Amniotic stem cell (primary cell): ENCODE data around the gene FAM81B.
A peak's percentile ranks its signal among the peaks of the same experiment; 100 is the strongest.

ENCODE experiments used
- DNase-seq: peaks from one replicate; lab custom pipeline; 2025; lab: John Stamatoyannopoulos, UW

The FAM81B gene

DNA sequence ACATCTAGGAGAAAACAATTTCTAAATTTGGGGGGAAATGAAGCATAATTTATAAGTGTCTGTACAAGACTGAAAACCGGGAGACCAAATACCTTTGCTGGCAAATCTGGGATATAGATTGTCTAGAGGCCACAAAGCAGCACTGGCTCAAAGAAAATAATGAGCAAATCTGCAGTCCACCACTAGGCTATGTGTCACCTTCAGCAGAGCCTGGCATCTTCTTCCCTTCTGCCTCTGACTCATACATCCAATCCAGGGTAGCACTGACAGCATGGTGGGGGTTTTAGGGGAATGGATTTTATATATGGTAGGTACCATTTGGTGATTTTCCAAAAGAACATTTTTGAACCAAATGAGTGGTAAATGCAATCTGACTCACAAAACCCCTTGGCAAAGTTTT is 12.8 kb downstream of the FAM81B start:
- no peak for DNase-seq

GRCh38 chr5:95406426-95407090 is 15.4 kb downstream of the FAM81B start:
- no peak for DNase-seq

GRCh38 chr5:95410279-95410678 is 19.1 kb downstream of the FAM81B start:
- DNase-seq = no peak

- no peak for DNase-seq
These were observed 20.3 kb downstream of the FAM81B start for GRCh38 chr5:95411474-95411873.

DNA sequence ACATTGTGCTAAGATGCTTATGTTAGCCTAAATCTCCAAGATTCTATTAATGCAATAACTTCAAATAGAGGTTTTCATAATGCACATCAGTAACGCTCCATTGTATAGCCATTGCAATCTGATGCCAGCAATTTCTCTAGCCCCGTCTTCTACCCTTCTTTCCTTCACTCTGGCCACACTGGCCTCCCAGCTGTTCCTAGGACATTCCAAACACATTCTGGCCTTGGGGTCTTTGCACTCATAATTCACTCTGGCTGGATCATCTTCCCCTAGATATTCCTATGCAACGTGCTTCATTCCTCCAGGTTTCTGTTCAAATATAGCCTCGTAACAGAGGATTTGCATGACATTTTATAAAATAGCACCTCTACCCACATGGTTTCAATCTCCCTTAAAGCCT is 23.3 kb downstream of the FAM81B start:
- no peak for DNase-seq

GRCh38 chr5:95417971-95418370 is 26.8 kb downstream of the FAM81B start:
- DNase-seq = no peak

- DNase-seq = no peak
These were observed 31.7 kb downstream of the FAM81B start for GRCh38 chr5:95422838-95423237.

GRCh38 chr5:95424016-95424415 is 32.9 kb downstream of the FAM81B start:
- no peak for DNase-seq

DNA sequence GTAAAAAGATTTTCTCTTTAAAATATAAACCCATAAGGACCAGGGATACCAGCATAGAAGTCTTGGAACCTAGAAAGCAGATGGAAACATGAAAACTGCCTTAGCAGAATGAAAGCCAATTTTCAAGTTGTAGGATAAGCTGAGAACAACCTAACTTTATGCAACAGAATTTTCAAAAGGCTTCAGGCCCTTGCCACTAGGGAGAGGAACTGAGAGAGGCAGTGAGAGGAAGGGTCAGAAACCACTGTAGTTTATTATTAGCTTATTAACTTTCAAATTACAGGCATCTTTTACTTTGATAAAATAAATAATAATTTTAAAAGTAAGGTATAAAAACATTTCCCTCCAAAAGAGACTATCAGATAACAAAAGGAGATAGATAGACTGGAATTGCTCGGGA is 33.4 kb downstream of the FAM81B start:
- DNase-seq = no peak

- no peak for DNase-seq
These were observed 35.1 kb downstream of the FAM81B start for GRCh38 chr5:95426227-95426626.

- DNase-seq = no peak
These were observed 41.6 kb downstream of the FAM81B start for GRCh38 chr5:95432779-95433178.

- no peak for DNase-seq
These were observed 48.8 kb downstream of the FAM81B start for GRCh38 chr5:95439801-95440493.

DNA sequence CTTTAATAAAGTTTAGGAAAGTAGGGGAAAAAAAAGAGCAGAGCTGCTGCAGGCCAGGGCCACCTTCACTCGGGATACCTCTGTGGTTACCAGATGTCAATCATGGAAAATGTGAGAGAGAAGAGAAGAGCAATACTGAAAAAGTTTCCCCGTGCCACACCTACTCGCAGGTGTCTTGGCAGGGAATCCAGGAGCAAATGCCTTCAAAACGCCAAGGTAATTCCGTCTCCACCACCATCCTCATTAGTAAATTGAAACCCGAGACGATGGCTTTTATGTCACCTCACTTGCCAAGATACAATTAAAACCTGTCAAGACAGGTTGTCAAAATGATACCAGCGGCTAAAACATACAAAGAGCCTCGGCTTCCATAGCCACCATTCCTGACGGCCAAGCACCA is 49.7 kb downstream of the FAM81B start:
- DNase-seq = no peak

DNA sequence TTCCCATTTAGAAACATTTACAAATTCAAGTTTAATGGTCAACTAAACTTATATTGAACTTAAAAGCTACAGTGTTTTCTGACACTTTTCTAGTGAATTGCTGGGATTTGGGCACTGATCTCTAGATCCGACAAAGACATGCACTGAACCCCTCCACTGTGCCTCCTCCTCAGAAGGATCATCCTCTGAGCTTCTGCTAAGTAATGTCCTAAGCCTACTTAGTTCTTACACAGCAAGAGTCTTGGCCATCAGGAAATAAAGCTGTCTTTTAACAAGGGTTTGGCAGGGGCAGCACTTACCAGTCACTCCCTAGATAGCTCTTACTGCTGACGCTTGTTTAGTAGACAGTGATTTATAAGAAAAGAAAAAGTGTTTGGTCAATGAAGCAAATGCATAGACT is 50.5 kb downstream of the FAM81B start:
- no peak for DNase-seq

- DNase-seq = no peak
These were observed 54.3 kb downstream of the FAM81B start for GRCh38 chr5:95445442-95445841.

DNA sequence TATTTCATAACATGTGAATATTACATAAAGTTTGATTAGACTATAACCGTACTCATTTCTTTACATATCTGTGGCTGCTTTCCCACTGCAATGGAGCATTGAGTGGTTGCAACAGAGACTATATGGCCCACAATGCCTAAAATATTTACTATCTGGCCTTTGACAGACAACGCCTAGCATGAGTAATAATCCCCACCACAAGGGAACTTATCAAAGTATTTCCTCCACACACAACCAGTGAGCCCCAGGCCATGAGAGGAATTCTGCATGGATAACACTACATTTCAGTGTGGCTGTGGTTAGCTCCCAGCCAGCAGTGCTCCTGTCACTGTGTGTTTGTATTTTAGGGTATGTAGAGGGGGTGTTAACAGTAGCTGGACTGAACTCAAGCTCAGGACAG is 54.8 kb downstream of the FAM81B start:
- DNase-seq = peak; percentile 56

DNA sequence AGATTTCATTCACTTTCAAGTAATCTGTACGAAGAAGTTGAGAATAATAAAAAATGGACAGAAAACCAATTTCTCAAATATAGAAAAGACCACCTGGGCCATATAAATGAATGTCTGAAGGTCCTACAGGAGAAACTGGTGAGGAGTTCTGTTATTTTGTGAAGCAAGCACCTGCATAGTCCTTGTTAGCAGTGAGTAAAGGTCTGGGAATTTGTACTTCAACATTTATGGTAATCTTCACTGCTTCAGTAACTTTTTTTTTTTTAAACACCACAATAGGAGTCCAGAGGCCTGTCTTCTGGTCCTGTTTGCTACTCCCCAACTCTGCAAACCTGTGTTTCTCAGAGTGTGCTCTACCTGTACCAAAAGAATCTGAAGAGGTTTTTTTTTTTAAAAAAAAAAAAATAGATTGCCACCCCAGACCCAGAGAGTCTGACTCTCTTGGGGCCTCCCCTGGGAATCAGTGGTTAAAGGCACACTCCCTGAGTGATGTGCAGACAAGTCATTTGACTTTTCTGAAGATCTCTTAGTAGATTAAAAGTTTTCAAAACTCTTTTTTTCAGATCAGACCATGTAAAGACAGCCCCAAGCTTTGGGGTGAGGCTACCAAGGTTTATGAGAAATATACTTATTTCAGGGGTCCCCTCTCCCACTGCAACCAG is 55.5 kb downstream of the FAM81B start:
- DNase-seq = no peak

DNA sequence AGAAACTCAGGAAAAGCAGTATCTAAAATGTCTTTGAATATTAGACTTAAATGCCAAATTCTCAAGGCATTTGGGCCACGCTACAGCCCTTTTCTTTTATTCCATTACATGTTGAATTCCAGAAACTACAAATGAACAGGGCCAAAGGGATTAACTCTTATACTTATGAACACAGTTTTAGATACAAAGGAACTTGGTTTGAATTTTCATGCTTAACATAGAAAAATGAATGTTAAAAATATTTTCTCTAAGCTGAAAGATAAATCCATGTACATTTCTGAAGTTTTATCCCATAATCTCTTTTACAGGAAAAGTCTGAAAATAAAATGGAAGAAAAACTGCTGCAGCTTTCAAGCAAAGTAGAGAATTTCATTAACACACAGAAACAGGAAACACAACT is 56.8 kb downstream of the FAM81B start:
- DNase-seq = no peak

- DNase-seq = no peak
These were observed 57.6 kb downstream of the FAM81B start for GRCh38 chr5:95448789-95449188.

GRCh38 chr5:95449460-95449859 is 58.3 kb downstream of the FAM81B start:
- DNase-seq = no peak

DNA sequence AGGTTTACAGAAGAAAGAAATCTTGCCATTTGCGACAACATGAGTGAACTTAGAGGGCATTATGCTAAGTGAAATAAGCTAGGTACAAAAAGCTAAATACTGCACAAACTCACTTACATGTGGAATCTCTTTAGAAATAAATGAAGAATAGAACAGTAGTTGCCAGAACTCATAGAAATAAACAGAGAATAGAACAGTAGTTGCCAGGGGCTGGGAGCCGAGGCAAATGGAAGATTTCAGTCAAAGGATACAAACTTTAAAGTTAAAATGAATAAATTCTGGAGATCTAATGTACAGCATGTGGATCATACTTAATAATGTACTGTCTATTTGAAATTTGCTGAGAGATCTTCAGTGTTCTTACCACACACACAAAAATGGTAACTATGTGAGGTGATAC is 63.4 kb downstream of the FAM81B start:
- no peak for DNase-seq

GRCh38 chr5:95460665-95461064 is 69.5 kb downstream of the FAM81B start:
- DNase-seq = no peak

DNA sequence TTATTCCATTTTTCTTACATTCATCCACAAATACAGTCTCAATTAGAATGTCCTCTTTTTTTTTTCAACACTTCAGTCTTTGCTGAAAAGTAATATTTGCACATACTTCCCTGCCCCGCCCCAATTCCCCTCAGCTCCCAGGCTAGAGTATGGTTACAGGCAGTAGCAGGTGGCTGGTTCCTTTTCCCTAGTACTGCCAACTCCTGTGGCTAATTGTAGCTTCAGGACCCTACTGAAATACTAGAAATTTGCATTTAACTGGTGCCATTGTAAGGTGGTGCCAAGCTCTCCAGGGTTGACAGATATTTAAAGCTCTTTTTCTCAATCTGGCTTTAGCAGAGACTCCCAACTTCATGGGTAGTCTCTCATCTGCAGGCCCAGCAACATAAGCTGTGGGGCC is 80.3 kb downstream of the FAM81B start:
- DNase-seq = no peak
